Dermis blood vessel endothelial cell (primary cell): ENCODE data around the gene TRIM71. TPM values are rescaled to one million over a fixed set of nuclear protein-coding genes. Genes with fewer than 3 reads are reported as not detected.
"Not testable (repeated sequence)": the region's sequence is repeated elsewhere in the genome, so short reads cannot be mapped to it uniquely, and the experiment has no call there.

Experiments
- DNase-seq: peaks from one replicate; pipeline ENCODE4 v3.0.0; 2010
- total RNA-seq: library from RNA; depleted of rRNA; stranded (reverse); fragments of >200 nt; gene quantifications from 2 replicates; pipeline ENCODE4 v1.2.3, GENCODE V29; 2014

The TRIM71 gene
- total RNA-seq, 1 donor from 2014 or later, result not detected

DNA sequence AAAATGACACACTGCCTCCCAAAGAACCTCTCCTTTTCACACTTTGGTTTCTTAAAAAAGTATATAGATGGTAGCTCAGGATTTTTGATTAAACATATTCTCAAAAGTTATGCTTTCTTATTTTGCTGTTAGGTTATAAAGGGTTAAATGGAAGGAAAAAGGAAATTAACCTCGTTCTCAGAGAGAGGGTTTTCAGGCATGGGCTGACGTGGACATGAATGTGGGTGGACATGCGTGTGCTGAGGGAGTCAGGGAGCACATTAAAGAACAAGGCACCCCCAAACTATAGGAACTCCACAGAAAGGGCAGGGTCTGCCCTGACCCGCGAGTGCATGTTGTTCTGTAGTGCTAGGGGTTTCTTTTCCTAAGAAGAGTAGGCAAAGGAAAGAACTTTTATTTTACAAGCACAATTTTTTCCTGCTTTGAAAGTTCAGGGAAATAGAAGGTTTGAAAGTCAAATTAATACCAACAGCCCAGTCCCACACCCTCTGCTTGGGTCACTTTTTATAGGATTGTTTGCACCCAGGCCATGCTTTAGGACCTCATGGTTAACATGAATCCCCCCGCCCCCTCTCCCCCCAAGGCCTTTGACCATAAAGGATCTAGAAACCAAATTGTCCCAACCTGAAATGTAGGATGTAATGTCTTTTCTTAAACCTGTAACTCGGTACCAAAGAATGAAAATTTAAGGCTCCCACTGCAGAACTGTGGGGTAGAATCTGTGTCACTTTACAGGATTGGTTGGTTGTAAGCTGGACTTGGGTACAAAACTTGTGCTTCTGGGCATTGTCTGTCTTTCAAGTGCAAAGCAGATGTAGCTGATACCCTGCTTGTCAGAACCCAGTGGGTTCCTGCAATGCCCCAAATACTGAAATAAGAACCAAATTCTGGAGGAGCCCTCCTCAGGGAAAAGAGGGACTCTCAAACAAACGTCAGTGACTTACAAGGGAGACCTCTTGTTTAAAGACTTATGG, 75.1 kb downstream of the TRIM71 start:
- DNase-seq, result no peak

- DNase-seq, result no peak
Measured at GRCh38 chr3:32894977-32895376, 77.2 kb downstream of the TRIM71 start.

GRCh38 chr3:32895701-32896100, 77.9 kb downstream of the TRIM71 start:
- DNase-seq, result no peak

GRCh38 chr3:32896143-32896542, 78.3 kb downstream of the TRIM71 start:
- no peak for DNase-seq

GRCh38 chr3:32897001-32897601, 79.3 kb downstream of the TRIM71 start:
- DNase-seq, result no peak

DNA sequence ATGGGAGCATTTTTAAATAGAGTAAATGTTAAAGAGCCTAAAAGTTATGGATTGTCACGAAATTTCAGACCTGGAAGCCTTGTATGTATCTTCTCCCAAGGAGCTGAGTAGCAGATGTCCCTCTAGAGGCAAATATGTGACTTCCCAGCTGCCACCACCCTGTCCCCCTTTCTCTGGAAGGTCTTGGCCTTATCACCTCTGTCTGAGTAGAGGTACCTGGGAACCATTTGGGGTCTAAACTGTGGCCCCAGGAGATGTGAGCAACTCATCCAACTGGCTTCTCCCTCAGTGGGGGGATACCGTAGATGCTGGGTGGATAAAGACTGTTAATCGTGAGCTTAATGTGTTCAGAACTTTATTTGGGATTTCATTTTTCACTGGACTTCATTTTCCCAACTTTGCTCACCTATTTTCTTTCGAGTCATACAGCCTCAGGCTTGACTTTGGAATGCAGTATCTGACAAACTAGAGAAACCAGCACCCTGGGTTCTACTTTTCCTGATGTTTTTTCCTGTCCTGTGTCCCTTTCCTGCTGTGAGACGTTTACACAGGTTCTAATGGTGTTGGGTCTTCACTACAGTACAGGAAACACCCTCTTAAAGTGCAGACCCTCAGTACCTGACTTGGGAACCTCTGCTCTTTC, 80.3 kb downstream of the TRIM71 start:
- DNase-seq, result no peak

GRCh38 chr3:32899265-32899664, 81.5 kb downstream of the TRIM71 start:
- no peak for DNase-seq

DNA sequence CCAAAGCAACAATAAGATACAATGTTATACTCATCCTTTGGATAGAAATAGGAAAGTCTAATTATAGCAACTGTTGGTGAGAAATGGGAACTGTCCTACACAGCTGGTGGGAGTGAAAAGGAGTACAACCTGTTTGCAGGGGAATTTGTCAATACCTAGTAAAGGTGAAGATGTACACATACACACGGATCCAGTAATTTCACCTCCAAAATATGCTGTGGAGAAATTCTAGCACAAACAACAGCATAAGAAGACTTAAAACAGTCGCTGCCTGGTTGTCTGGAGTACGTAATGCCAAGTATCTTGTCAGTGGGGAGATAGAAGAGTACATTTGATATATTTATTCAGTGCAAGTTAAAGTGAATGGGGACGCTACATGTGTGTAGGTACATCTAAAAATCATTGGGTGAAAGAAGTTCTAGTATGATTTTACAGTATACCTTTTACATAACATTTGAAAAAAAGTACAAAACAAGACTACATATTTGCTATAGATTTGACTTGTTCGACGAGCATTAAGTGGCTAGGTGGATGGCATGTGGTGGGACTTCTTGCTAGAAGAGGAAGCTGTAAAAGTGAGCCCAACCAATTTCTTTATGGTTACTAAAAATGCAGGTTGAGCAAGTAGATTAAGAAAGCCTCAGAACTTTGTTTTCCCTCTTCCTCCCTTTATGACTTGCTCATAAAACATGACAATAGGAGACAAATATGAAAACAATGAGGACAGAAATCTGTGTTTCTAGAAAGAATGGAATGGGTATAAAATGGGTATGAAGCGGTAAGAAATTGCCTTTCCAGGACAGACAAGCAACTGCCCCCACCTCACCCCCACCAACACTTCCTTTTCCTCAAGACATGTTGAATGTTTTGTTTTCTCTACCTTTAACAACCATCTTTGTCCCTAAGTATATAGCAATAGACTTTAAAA, 83.5 kb downstream of the TRIM71 start:
- no peak for DNase-seq

- DNase-seq, result peak; percentile 22
Measured at GRCh38 chr3:32902887-32903371, 85.1 kb downstream of the TRIM71 start.

DNA sequence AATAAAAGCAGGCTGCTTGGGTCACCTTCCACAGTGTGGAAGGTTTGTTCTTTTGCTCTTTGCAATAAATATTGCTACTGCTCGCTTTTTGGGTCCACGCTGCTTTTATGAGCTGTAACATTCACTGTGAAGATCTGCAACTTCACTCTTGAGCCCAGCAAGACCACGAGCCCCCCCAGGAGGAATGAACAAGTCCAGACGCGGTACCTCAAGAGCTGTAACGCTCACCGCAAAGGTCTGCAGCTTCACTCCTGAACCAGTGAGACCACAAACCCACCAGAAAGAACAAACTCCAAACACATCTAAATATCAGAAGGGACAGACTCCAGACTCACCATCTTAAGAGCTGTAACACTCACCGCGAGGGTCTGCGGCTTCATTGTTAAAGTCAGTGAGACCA, 86.2 kb downstream of the TRIM71 start:
- DNase-seq, result no peak

- DNase-seq, result no peak
Measured at GRCh38 chr3:32909999-32910398, 92.2 kb downstream of the TRIM71 start.

DNA sequence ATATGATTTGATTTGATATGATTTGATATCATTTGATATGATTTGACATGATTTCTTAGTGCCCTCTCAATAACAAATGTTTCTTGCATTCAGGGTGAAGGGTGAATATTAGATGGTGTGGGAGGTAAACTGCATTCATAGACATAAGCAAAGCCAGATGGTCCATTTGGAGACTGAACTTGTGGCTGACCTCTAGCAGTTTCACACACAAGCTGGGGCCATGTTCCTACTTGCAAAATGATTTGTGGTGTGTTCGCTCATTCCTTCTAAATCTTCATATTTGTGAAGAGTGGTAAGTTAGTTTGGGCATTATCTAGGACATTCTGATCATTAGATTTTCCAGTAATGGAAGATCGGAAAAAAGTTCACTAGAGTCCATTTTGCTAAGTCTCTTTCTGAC, 93.2 kb downstream of the TRIM71 start:
- DNase-seq, result no peak

DNA sequence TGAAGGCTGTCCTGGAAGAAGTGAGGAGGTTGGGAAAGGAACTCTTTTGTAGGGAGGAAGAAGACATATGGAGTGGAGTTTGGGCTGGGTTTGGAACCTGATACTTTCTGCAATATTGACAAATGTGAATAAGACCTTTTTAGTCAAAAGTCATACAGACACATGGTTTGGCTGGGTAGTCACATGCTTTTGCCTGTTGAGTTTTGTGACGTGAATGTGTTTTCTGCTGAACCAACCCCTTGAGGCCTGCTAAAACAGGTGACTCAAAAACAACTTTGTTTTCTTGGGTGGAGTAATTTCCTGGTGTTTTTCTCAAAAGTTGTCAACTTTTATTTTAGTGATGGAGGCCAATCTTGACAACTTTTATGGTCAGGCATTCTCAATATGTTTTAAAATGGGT, 94.2 kb downstream of the TRIM71 start:
- DNase-seq, result no peak

DNA sequence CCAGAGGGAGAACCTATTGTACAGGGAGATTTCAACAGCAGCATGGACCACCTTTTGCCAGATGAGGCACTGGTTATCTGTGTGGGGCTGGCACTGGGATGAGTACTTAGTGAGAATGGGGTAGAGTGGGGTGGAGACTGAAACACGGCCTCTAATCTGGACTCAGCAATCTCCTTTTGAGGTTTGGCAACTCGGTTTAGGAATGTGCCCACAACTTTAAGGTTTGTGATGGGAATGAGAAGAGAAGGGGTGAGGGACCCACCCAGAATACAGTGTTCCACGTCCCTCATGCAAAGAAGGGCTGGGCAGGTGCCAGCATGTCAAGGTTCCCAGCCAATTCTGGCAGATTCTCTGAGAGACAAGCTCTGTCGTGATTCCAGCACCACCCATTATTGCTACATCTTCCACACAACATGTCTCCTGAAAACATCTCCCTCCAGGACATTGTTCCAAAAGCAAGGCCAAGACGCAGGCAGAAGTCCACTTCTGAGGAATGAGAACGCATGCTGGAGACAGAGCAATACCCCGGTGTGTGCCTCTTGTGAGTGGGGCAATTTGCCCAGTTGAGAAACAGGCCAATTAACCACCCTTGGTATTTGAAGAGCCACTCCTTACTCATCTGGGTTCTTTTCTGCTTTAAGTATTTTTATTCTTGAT, 96.1 kb downstream of the TRIM71 start:
- no peak for DNase-seq

- no peak for DNase-seq
Measured at GRCh38 chr3:32919920-32920319, 102.1 kb downstream of the TRIM71 start.

- DNase-seq, result no peak
Measured at GRCh38 chr3:32922078-32922477, 104.3 kb downstream of the TRIM71 start.

DNA sequence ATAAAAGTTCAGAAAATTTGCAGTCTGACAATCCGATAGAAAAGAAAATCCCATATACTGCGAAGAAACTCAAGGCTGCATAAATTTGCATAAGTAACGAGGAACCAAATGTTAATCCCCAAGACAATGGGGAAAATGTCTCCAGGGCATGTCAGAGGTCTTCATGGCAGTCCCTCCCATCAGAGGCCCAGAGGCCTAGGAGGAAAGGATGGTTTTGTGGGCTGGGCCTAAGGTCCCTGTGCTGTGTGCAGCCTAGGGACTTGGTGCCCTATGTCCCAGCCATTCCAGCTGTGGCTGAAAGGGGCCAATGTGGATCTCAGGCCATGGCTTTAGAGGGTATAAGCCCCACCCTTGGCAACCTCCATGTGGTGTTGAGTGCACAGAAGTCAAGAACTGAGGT, 112.4 kb downstream of the TRIM71 start:
- no peak for DNase-seq

GRCh38 chr3:32931273-32931672, 113.5 kb downstream of the TRIM71 start:
- not testable (repeated sequence) for DNase-seq

- peak; percentile 49 for DNase-seq
Measured at GRCh38 chr3:32934150-32934742, 116.4 kb downstream of the TRIM71 start.

DNA sequence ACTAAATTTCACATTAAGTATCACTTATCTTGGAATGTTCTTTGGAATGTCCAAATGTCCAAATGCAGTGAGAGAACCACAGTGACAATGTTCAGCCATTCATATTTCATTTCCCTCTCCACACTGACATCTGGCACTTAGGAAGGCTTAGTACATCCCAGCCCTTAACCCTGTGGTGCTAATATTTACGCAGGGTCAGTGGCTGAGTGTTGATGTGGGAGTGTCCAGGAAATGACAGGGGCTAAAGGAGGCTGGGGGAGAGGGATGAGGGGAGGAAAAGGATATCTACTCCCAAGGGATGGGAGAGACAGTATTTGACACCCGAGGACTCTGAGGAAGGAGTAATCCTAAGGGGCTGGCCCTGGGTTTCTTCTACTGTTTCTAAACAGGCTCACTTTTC, 119.5 kb downstream of the TRIM71 start:
- DNase-seq, result no peak
